ENCODE data around the gene SMAD1. TPM values are rescaled to one million over a fixed set of nuclear protein-coding genes. Genes with fewer than 3 reads are reported as not detected.
A peak's percentile ranks its signal among the peaks of the same experiment; 100 is the strongest.

Gene SMAD1
- total RNA-seq, 2 experiments from 2014 or later, result 9.7 to 11.5 TPM

- H3K4me1 Mint-ChIP-seq (ENCODE audit: low read depth), result no peaks in the 10 kb centered on the region
- no peak overlapping the region for H3K27ac Mint-ChIP-seq
- H3K36me3 Mint-ChIP-seq (ENCODE audit: low read depth), result peaks cover 11% of the 10 kb centered on the region
- Histone ChIP-seq H3K27me3 (ENCODE audit: control insufficient read depth in 1 of 2, insufficient read depth in 2 of 2, low read length in 2 of 2) (no peaks in the 10 kb centered on the region), H3K4me1 (ENCODE audit: insufficient read depth, low read length) (no peaks in the 10 kb centered on the region), H3K36me3 (ENCODE audit: insufficient read depth, low read length) (no peaks in the 10 kb centered on the region), H3K4me3 (ENCODE audit: low read length) (no peak overlapping the region), H3K9me3 (ENCODE audit: control insufficient read depth in 1 of 2, insufficient read depth in 1 of 2, low read length in 2 of 2) (no peaks in the 10 kb centered on the region), H3K27ac (ENCODE audit: low read depth in 1 of 2, low read length in 2 of 2) (no peak overlapping the region)
- intact Hi-C loops (cut with DNase I, micrococcal nuclease), result no loop called here
- ATAC-seq (ENCODE audit: poor library complexity) (no peak), DNase-seq (no peak)
- no peaks in the 10 kb centered on the region for H3K27me3 Mint-ChIP-seq
- H3K4me3 Mint-ChIP-seq, result no peak overlapping the region
- ChIA-PET POLR2A (no interaction called here), CTCF (no interaction called here)
- no peak for TF ChIP-seq CTCF (IDR thresholded peaks at IDR 0.05)
- H3K9me3 Mint-ChIP-seq, result no peaks in the 10 kb centered on the region
Observed at GRCh38 chr4:145551660-145552059, 70.0 kb downstream of the SMAD1 start.

GRCh38 chr4:145552181-145552822 is 70.6 kb downstream of the SMAD1 start:
- no peaks in the 10 kb centered on the region for H3K4me1 Mint-ChIP-seq (ENCODE audit: low read depth)
- CTCF ChIA-PET, result no interaction called here
- TF ChIP-seq CTCF (IDR thresholded peaks at IDR 0.05), result no peak
- no peaks in the 10 kb centered on the region for H3K4me1 ChIP-seq (ENCODE audit: insufficient read depth, low read length)
- POLR2A ChIA-PET, result no interaction called here
- H3K36me3 Mint-ChIP-seq (ENCODE audit: low read depth), result peaks cover 10% of the 10 kb centered on the region
- no peaks in the 10 kb centered on the region for H3K27me3 Mint-ChIP-seq
- no peak overlapping the region for H3K4me3 Mint-ChIP-seq
- no peak overlapping the region for H3K27ac ChIP-seq (ENCODE audit: low read depth in 1 of 2, low read length in 2 of 2)
- ATAC-seq (ENCODE audit: poor library complexity), result no peak
- H3K27me3 ChIP-seq (ENCODE audit: control insufficient read depth in 1 of 2, insufficient read depth in 2 of 2, low read length in 2 of 2), result no peaks in the 10 kb centered on the region
- intact Hi-C loops (cut with DNase I, micrococcal nuclease), result no loop called here
- no peaks in the 10 kb centered on the region for H3K9me3 Mint-ChIP-seq
- DNase-seq, result no peak
- no peaks in the 10 kb centered on the region for H3K36me3 ChIP-seq (ENCODE audit: insufficient read depth, low read length)
- H3K27ac Mint-ChIP-seq, result peak overlapping the region; percentile 0
- no peak overlapping the region for H3K4me3 ChIP-seq (ENCODE audit: low read length)
- no peaks in the 10 kb centered on the region for H3K9me3 ChIP-seq (ENCODE audit: control insufficient read depth in 1 of 2, insufficient read depth in 1 of 2, low read length in 2 of 2)

- ATAC-seq (ENCODE audit: poor library complexity), result no peak
- intact Hi-C loops (cut with DNase I, micrococcal nuclease), result no loop called here
- no peak for TF ChIP-seq CTCF (IDR thresholded peaks at IDR 0.05)
- H3K9me3 Mint-ChIP-seq, result no peaks in the 10 kb centered on the region
- Histone ChIP-seq H3K27me3 (ENCODE audit: control insufficient read depth in 1 of 2, insufficient read depth in 2 of 2, low read length in 2 of 2) (no peaks in the 10 kb centered on the region), H3K4me3 (ENCODE audit: low read length) (no peak overlapping the region), H3K36me3 (ENCODE audit: insufficient read depth, low read length) (no peaks in the 10 kb centered on the region), H3K9me3 (ENCODE audit: control insufficient read depth in 1 of 2, insufficient read depth in 1 of 2, low read length in 2 of 2) (no peaks in the 10 kb centered on the region), H3K27ac (ENCODE audit: low read depth in 1 of 2, low read length in 2 of 2) (no peak overlapping the region), H3K4me1 (ENCODE audit: insufficient read depth, low read length) (no peaks in the 10 kb centered on the region)
- H3K4me1 Mint-ChIP-seq (ENCODE audit: low read depth), result no peaks in the 10 kb centered on the region
- H3K27me3 Mint-ChIP-seq, result no peaks in the 10 kb centered on the region
- peaks cover 16% of the 10 kb centered on the region for H3K36me3 Mint-ChIP-seq (ENCODE audit: low read depth)
- POLR2A ChIA-PET, result interaction anchor here (1.0 kb wide), 1 partner anchor 66 kb away, joined by 6 read pairs; the partner anchor contains the start of gene MMAA
- peak overlapping the region; percentile 0 for H3K27ac Mint-ChIP-seq
- H3K4me3 Mint-ChIP-seq, result no peak overlapping the region
- no peak for DNase-seq
- CTCF ChIA-PET, result no interaction called here
Observed at GRCh38 chr4:145553375-145553774, 71.7 kb downstream of the SMAD1 start.
